PC-3 (cell line): ENCODE data around the gene GRIA2.

Source experiments
- EZH2 ChIP-seq: fragments of 300-600 bp; sonication (generic); IDR thresholded peaks from one replicate; pipeline ENCODE4 v1.6.1; 2017; ENCODE audit warnings: antibody characterized with exemption, mild to moderate bottlenecking, low read length; ENCODE audit not compliant: unreplicated experiment
- TF ChIP-seq, protein P1 (sequence below): fragments of 300-600 bp; sonication (generic); conservative IDR thresholded peaks from 2 replicates; pipeline ENCODE4 v1.5.1; 2017; ENCODE audit warnings: antibody characterized with exemption, low read depth, mild to moderate bottlenecking, low read length

DNA sequence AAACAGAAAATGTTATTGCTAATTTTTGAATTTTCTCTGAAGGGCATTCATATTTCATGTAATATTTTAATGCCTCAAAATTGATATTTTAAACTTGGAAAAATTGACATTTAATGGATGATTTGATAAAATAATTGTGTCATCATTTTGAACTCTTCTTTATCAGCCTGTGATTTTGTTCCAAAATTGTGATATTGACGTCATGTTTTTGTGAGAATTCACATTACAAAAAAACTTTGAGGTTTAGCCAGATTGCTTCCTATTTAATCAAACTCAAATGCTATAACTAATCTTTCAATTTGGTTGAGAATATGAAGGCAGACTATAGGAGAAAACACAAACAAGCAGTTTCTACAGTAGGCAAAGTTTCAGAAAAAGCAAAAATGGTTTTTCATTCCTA, 137.4 kb downstream of the GRIA2 start:
- TF ChIP-seq, protein P1, sequence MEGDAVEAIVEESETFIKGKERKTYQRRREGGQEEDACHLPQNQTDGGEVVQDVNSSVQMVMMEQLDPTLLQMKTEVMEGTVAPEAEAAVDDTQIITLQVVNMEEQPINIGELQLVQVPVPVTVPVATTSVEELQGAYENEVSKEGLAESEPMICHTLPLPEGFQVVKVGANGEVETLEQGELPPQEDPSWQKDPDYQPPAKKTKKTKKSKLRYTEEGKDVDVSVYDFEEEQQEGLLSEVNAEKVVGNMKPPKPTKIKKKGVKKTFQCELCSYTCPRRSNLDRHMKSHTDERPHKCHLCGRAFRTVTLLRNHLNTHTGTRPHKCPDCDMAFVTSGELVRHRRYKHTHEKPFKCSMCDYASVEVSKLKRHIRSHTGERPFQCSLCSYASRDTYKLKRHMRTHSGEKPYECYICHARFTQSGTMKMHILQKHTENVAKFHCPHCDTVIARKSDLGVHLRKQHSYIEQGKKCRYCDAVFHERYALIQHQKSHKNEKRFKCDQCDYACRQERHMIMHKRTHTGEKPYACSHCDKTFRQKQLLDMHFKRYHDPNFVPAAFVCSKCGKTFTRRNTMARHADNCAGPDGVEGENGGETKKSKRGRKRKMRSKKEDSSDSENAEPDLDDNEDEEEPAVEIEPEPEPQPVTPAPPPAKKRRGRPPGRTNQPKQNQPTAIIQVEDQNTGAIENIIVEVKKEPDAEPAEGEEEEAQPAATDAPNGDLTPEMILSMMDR: no peak
- no peak for TF ChIP-seq EZH2
